ENCODE data around the gene SMARCA2. TPM values are rescaled to one million over a fixed set of nuclear protein-coding genes. Genes with fewer than 3 reads are reported as not detected.

The SMARCA2 gene
- total RNA-seq, 1 donor from 2014 or later: 4.2 TPM

- no peaks in the 10 kb centered on the region for H3K4me1 Mint-ChIP-seq
- Histone ChIP-seq H3K4me1 (no peaks in the 10 kb centered on the region), H4K20me1 (ENCODE audit: low read depth) (no peaks in the 10 kb centered on the region), H3K27ac (no peak overlapping the region), H3K27me3 (no peaks in the 10 kb centered on the region), H2AFZ (replicated peaks) (no peak overlapping the region), H3K4me2 (no peak overlapping the region), H3K4me3 (no peak overlapping the region), H3K36me3 (no peaks in the 10 kb centered on the region), H3F3A (ENCODE audit: low read depth) (no peaks in the 10 kb centered on the region), H3K9me3 (ENCODE audit: low read depth) (no peaks in the 10 kb centered on the region), H3K79me2 (ENCODE audit: low read depth) (no peaks in the 10 kb centered on the region), H3K9ac (no peak overlapping the region)
- H3K36me3 Mint-ChIP-seq: no peaks in the 10 kb centered on the region
- no peak for DNase-seq (ENCODE audit: low spot score)
- TF ChIP-seq EZH2 (IDR thresholded peaks at IDR 0.05) (no peak), CTCF (IDR thresholded peaks at IDR 0.05) (no peak), EZH2phosphoT487 (IDR thresholded peaks at IDR 0.05) (no peak)
- H3K4me3 Mint-ChIP-seq: no peak overlapping the region
- no peaks in the 10 kb centered on the region for H3K9me3 Mint-ChIP-seq
- H3K27me3 Mint-ChIP-seq (ENCODE audit: insufficient read depth, low read depth): no peaks in the 10 kb centered on the region
- H3K27ac Mint-ChIP-seq: no peak overlapping the region
Observed at GRCh38 chr9:2086971-2087370, 71.8 kb downstream of the SMARCA2 start.

GRCh38 chr9:2087500-2088313 is 72.6 kb downstream of the SMARCA2 start:
- peak; percentile 31 for DNase-seq (ENCODE audit: low spot score)
- Histone ChIP-seq H3K4me3 (no peak overlapping the region), H3K27ac (no peak overlapping the region)

GRCh38 chr9:2093920-2094597 is 78.9 kb downstream of the SMARCA2 start:
- Histone ChIP-seq H3K79me2 (ENCODE audit: low read depth) (no peaks in the 10 kb centered on the region), H3K27me3 (no peaks in the 10 kb centered on the region)
- no peak overlapping the region for H3K4me3 Mint-ChIP-seq

More at GRCh38 chr9:2087500-2088313, 72.6 kb downstream of the SMARCA2 start:
- Histone ChIP-seq H3K27me3 (no peaks in the 10 kb centered on the region), H3K36me3 (no peaks in the 10 kb centered on the region), H3K4me1 (no peaks in the 10 kb centered on the region), H3K79me2 (ENCODE audit: low read depth) (no peaks in the 10 kb centered on the region), H2AFZ (replicated peaks) (no peak overlapping the region), H4K20me1 (ENCODE audit: low read depth) (no peaks in the 10 kb centered on the region), H3K9ac (no peak overlapping the region), H3F3A (ENCODE audit: low read depth) (no peaks in the 10 kb centered on the region), H3K9me3 (ENCODE audit: low read depth) (no peaks in the 10 kb centered on the region), H3K4me2 (no peak overlapping the region)
- peak; percentile 77 for TF ChIP-seq CTCF (IDR thresholded peaks at IDR 0.05)
- no peak for TF ChIP-seq EZH2phosphoT487 (IDR thresholded peaks at IDR 0.05)
- H3K27me3 Mint-ChIP-seq (ENCODE audit: insufficient read depth, low read depth): no peaks in the 10 kb centered on the region
- no peak overlapping the region for H3K4me3 Mint-ChIP-seq
- H3K36me3 Mint-ChIP-seq: no peaks in the 10 kb centered on the region
- H3K4me1 Mint-ChIP-seq: no peaks in the 10 kb centered on the region
- H3K27ac Mint-ChIP-seq: no peak overlapping the region
- H3K9me3 Mint-ChIP-seq: no peaks in the 10 kb centered on the region

More at GRCh38 chr9:2093920-2094597, 78.9 kb downstream of the SMARCA2 start:
- Mint-ChIP-seq H3K4me1 (peaks cover 8% of the 10 kb centered on the region), H3K9me3 (no peaks in the 10 kb centered on the region), H3K27ac (no peak overlapping the region), H3K36me3 (peaks cover 2% of the 10 kb centered on the region), H3K27me3 (ENCODE audit: insufficient read depth, low read depth) (no peaks in the 10 kb centered on the region)
- Histone ChIP-seq H3K4me1 (no peaks in the 10 kb centered on the region), H3F3A (ENCODE audit: low read depth) (no peaks in the 10 kb centered on the region), H3K9me3 (ENCODE audit: low read depth) (no peaks in the 10 kb centered on the region), H3K27ac (no peak overlapping the region), H3K36me3 (no peaks in the 10 kb centered on the region), H4K20me1 (ENCODE audit: low read depth) (no peaks in the 10 kb centered on the region), H2AFZ (replicated peaks) (no peak overlapping the region), H3K9ac (no peak overlapping the region), H3K4me3 (no peak overlapping the region), H3K4me2 (no peak overlapping the region)
- no peak for DNase-seq (ENCODE audit: low spot score)
- TF ChIP-seq EZH2phosphoT487 (IDR thresholded peaks at IDR 0.05): no peak
- no peak for TF ChIP-seq EZH2 (IDR thresholded peaks at IDR 0.05)
- TF ChIP-seq CTCF (IDR thresholded peaks at IDR 0.05): no peak
